ENCODE data around the gene ACIN1. TPM values are rescaled to one million over a fixed set of nuclear protein-coding genes. Genes with fewer than 3 reads are reported as not detected.
A peak's percentile ranks its signal among the peaks of the same experiment; 100 is the strongest.

The ACIN1 gene
- total and polyA plus RNA-seq, 2 of the 8 experiments (the other 6 are each of a cell fraction or from before 2014, with no cell fraction given) = 132 to 233 TPM

DNA sequence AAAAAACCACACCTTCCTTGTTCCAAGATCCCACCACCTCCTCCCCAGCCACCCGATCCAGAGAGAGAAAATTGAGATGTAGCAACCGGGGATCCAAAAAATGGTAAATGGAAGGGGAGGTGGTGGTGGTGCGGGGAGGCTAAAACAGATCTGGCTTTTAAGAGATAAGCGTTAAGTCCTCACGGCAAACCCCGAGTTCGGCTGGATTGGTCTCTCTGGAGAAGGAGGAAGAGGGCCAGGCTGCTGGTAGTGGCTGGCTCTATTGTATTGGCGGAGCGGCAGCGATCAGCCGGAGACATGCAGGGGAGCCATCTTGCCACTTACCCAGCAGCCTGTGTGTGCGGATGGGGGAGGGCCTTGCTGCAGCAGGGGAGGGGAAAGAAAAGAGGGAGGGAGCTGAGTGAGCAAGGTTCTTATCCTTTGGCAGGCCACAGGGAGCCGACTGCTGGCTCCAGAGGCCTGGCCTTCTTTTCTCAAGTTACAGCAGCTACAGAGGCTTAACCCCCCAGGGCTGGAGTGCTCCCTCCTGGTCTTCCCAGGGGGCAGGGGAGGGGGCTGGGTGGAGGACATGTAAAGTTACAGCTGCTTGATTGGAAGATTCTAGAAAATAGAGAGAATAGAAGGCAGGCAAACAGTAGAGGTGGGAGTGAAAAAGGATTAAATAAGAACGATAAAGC is 23.6 kb downstream of the ACIN1 start:
- Histone ChIP-seq H2AK5ac (ENCODE audit: low read depth, low read length) (no peak overlapping the region; the same call in 1 of the 2 replicates), H2BK20ac (ENCODE audit: low read length) (no peak overlapping the region), H3K4ac (replicated peaks; ENCODE audit: insufficient read length, low read depth, low read length) (peak overlapping the region; percentile 35), H2BK12ac (ENCODE audit: low read depth, low read length) (no peak overlapping the region; the same call in 1 of the 2 replicates), H3K27me3 (replicated peaks in 1 of 4; ENCODE audit: control insufficient read depth in 3 of 4, extremely low read depth in 1 of 4, insufficient read depth in 3 of 4, low read length in 3 of 4) (no peaks in the 10 kb centered on the region), H3K79me2 (ENCODE audit: control insufficient read depth in 1 of 2, insufficient read depth in 2 of 2, low read length in 2 of 2) (peaks cover 25 to 52% of the 10 kb centered on the region in 2 experiments), H3K23me2 (ENCODE audit: low read depth, low read length) (peaks cover 14% of the 10 kb centered on the region), H3K18ac (ENCODE audit: extremely low read depth, low read length) (peak overlapping the region; percentile 99), H3K14ac (ENCODE audit: insufficient read length) (no peak overlapping the region), H4K20me1 (replicated peaks in 1 of 2; ENCODE audit: control insufficient read depth in 1 of 2, insufficient read depth in 2 of 2, low read length in 2 of 2) (peaks cover 14 to 16% of the 10 kb centered on the region in 2 experiments), H2BK120ac (replicated peaks; ENCODE audit: low read depth, low read length) (no peak overlapping the region), H3K9me3 (ENCODE audit: insufficient read depth in 2 of 2, low read depth in 1 of 2, low read length in 1 of 2) (no peaks in the 10 kb centered on the region), H3K4me2 (ENCODE audit: insufficient read depth in 1 of 2, low read depth in 2 of 2, low read length in 2 of 2) (peak overlapping the region; percentile 92 to 99), H4K5ac (ENCODE audit: insufficient read length, low read depth, low read length) (peak overlapping the region; percentile 55), H3K9ac (replicated peaks in 1 of 4; ENCODE audit: extremely low read depth in 1 of 4, low read depth in 3 of 4, low read length in 3 of 4) (peak overlapping the region; percentile 59 to 97 (median 90)), H4K8ac (ENCODE audit: extremely low read depth, insufficient read depth, low read length) (peak overlapping the region; percentile 30; the same call in 1 of the 2 replicates), H3K56ac (replicated peaks; ENCODE audit: insufficient read length, low read depth, low read length) (peak overlapping the region; percentile 48), H3K27ac (ENCODE audit: low read depth, low read length) (peak overlapping the region; percentile 86), H4K91ac (replicated peaks; ENCODE audit: insufficient read length, low read length) (no peak overlapping the region), H3K36me3 (ENCODE audit: control insufficient read depth in 2 of 4, insufficient read depth in 4 of 4, low read length in 3 of 4) (peaks cover 17 to 55% (median 38%) of the 10 kb centered on the region in 4 experiments), H2AFZ (ENCODE audit: low read length) (no peak overlapping the region), H2BK5ac (ENCODE audit: low read depth, low read length) (peak overlapping the region; percentile 86), H3K4me1 (replicated peaks in 1 of 4; ENCODE audit: control insufficient read depth in 3 of 4, insufficient read depth in 4 of 4, low read length in 3 of 4) (peaks cover 5 to 25% (median 15%) of the 10 kb centered on the region in 4 experiments; a peak in 6 of 7 replicates), H3K23ac (ENCODE audit: insufficient read length) (no peak overlapping the region), H3K79me1 (ENCODE audit: low read depth, low read length) (peaks cover 5% of the 10 kb centered on the region), H3K4me3 (ENCODE audit: extremely low read depth in 1 of 4, insufficient read depth in 2 of 4, low read depth in 3 of 4, low read length in 4 of 4) (peak overlapping the region; percentile 76 to 98 (median 89)), H2BK15ac (ENCODE audit: low read length) (no peak overlapping the region)
- FAIRE-seq (no peak), DNase-seq (ENCODE audit: low read depth in 1 of 2, low spot score in 2 of 2) (peak; percentile 82 to 83)
- ChIA-PET CTCF (ENCODE audit: partially characterized antibody) (interaction anchor here (0.6 to 3.0 kb wide), 16 partner anchors 9 to 1038 kb away, joined by 3 to 15 read pairs (median 3); partner anchors contain the start of gene CDH24), POLR2A (ENCODE audit: partially characterized antibody) (interaction anchor here (0.7 to 4.0 kb wide), 31 partner anchors 8 to 235 kb away, joined by 3 to 37 read pairs (median 5); partner anchors contain the start of genes ACIN1, AJUBA, BCL2L2 and C14orf119)
- 5 to 100% methylated on average over 1 to 14 of the region's 14 CpGs for WGBS, 2 experiments (ENCODE audit: extremely low coverage in 1 of 2, insufficient coverage in 1 of 2, insufficient read length in 1 of 2, insufficient replicate concordance in 2 of 2, low coverage in 1 of 2, low lambda C conversion rate in 2 of 2, missing lambda C conversion rate in 1 of 2)
- TF ChIP-seq, protein P1, sequence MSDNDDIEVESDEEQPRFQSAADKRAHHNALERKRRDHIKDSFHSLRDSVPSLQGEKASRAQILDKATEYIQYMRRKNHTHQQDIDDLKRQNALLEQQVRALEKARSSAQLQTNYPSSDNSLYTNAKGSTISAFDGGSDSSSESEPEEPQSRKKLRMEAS (IDR thresholded peaks at IDR 0.05) = peak; percentile 63
- peak; percentile 88 for TF ChIP-seq POLR2AphosphoS5 (IDR thresholded peaks at IDR 0.05; ENCODE audit: low read depth, low read length)
- no peak for TF ChIP-seq BRCA1 (IDR thresholded peaks at IDR 0.05; ENCODE audit: low read depth, low read length)
- TF ChIP-seq, protein P2, sequence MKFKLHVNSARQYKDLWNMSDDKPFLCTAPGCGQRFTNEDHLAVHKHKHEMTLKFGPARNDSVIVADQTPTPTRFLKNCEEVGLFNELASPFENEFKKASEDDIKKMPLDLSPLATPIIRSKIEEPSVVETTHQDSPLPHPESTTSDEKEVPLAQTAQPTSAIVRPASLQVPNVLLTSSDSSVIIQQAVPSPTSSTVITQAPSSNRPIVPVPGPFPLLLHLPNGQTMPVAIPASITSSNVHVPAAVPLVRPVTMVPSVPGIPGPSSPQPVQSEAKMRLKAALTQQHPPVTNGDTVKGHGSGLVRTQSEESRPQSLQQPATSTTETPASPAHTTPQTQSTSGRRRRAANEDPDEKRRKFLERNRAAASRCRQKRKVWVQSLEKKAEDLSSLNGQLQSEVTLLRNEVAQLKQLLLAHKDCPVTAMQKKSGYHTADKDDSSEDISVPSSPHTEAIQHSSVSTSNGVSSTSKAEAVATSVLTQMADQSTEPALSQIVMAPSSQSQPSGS (IDR thresholded peaks at IDR 0.05; ENCODE audit: low read length) = peak; percentile 72; the same call in 1 of the 2 replicates
- no peak for TF ChIP-seq NRF1 (IDR thresholded peaks at IDR 0.05; ENCODE audit: low read depth, low read length)
- TF ChIP-seq HDAC6 (IDR thresholded peaks at IDR 0.05; ENCODE audit: low read depth, low read length) = no peak
- peak; percentile 28 to 84; a peak in 1 of 4 replicates for TF ChIP-seq HDAC2 (IDR thresholded peaks at IDR 0.05; ENCODE audit: borderline replicate concordance in 1 of 2, low read depth in 2 of 2, low read length in 2 of 2)
